Osteocyte (in vitro differentiated cells): Measurements from ENCODE around the gene MALRD1. TPM values are rescaled to one million over a fixed set of nuclear protein-coding genes. Genes with fewer than 3 reads are reported as not detected.

Source experiments
- DNase-seq: peaks from one replicate; pipeline ENCODE4 v3.0.0; 2021; ENCODE audit warnings: mixed read lengths; ENCODE audit not compliant: unreplicated experiment; ENCODE audit errors: extremely low spot score
- H3K27ac Mint-ChIP-seq: one replicate; pipeline ENCODE4 v1.8.0; 2021; ENCODE audit warnings: mild to moderate bottlenecking, mixed read lengths; ENCODE audit not compliant: unreplicated experiment
- H3K27me3 Mint-ChIP-seq: one replicate; pipeline ENCODE4 v1.8.0; 2021; ENCODE audit warnings: mixed read lengths; ENCODE audit not compliant: unreplicated experiment
- H3K36me3 Mint-ChIP-seq: one replicate; pipeline ENCODE4 v1.8.0; 2021; ENCODE audit warnings: mixed read lengths; ENCODE audit not compliant: unreplicated experiment
- H3K4me1 Mint-ChIP-seq: one replicate; pipeline ENCODE4 v1.8.0; 2021; ENCODE audit warnings: mixed read lengths; ENCODE audit not compliant: unreplicated experiment
- H3K4me3 Mint-ChIP-seq: one replicate; pipeline ENCODE4 v1.8.0; 2021; ENCODE audit warnings: mild to moderate bottlenecking, moderate library complexity, mixed read lengths; ENCODE audit not compliant: unreplicated experiment
- H3K9me3 Mint-ChIP-seq: one replicate; pipeline ENCODE4 v1.8.0; 2021; ENCODE audit warnings: mixed read lengths; ENCODE audit not compliant: unreplicated experiment
- total RNA-seq: library from RNA; stranded (reverse); gene quantifications from 2 replicates; pipeline ENCODE4 v1.2.1, GENCODE V29; 2021
- TF ChIP-seq, protein P1 (sequence below): fragments of 200-600 bp; sonication (generic); IDR thresholded peaks from 2 replicates; pipeline ENCODE4 v1.5.0; 2021; ENCODE audit warnings: antibody characterized with exemption, mild to moderate bottlenecking, moderate library complexity

Gene MALRD1
- total RNA-seq, 1 donor from 2014 or later, result 0.56 TPM

DNA sequence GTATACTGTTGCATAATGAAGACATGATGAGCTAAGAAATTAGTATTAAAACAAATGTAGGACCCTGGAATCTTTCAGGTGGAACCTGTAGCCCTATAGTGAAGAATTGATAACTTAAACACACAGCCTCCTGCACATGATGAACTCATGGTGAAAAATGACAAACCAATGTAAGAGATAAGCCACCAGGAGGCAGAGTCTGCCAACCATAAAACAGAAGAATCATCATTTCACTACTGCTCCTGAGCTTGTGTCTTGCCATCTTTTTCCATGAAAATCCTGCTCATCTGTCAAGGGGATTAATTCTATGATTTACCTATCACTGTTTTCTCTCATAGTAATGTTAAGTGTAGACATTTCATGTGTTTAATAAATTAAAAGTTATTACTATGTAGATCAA is 363.9 kb downstream of the MALRD1 start:
- Mint-ChIP-seq H3K27me3 (peaks cover 25% of the 10 kb centered on the region), H3K4me3 (no peak overlapping the region), H3K36me3 (no peaks in the 10 kb centered on the region), H3K27ac (no peak overlapping the region), H3K4me1 (no peaks in the 10 kb centered on the region), H3K9me3 (no peaks in the 10 kb centered on the region)
- DNase-seq, result no peak
- TF ChIP-seq, protein P1, sequence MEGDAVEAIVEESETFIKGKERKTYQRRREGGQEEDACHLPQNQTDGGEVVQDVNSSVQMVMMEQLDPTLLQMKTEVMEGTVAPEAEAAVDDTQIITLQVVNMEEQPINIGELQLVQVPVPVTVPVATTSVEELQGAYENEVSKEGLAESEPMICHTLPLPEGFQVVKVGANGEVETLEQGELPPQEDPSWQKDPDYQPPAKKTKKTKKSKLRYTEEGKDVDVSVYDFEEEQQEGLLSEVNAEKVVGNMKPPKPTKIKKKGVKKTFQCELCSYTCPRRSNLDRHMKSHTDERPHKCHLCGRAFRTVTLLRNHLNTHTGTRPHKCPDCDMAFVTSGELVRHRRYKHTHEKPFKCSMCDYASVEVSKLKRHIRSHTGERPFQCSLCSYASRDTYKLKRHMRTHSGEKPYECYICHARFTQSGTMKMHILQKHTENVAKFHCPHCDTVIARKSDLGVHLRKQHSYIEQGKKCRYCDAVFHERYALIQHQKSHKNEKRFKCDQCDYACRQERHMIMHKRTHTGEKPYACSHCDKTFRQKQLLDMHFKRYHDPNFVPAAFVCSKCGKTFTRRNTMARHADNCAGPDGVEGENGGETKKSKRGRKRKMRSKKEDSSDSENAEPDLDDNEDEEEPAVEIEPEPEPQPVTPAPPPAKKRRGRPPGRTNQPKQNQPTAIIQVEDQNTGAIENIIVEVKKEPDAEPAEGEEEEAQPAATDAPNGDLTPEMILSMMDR, result peak; percentile 64

GRCh38 chr10:19416164-19416563 is 367.6 kb downstream of the MALRD1 start:
- no peak overlapping the region for H3K27ac Mint-ChIP-seq
- DNase-seq, result no peak
- TF ChIP-seq, protein P1, result no peak

GRCh38 chr10:19417740-19418139 is 369.1 kb downstream of the MALRD1 start:
- Mint-ChIP-seq H3K27me3 (peaks cover 30% of the 10 kb centered on the region), H3K4me3 (no peak overlapping the region), H3K27ac (no peak overlapping the region), H3K4me1 (no peaks in the 10 kb centered on the region), H3K9me3 (no peaks in the 10 kb centered on the region), H3K36me3 (no peaks in the 10 kb centered on the region)
- DNase-seq, result no peak
- TF ChIP-seq, protein P1, result no peak

More at GRCh38 chr10:19416164-19416563, 367.6 kb downstream of the MALRD1 start:
- Mint-ChIP-seq H3K27me3 (peaks cover 28% of the 10 kb centered on the region), H3K4me3 (no peak overlapping the region), H3K9me3 (no peaks in the 10 kb centered on the region), H3K4me1 (no peaks in the 10 kb centered on the region), H3K36me3 (no peaks in the 10 kb centered on the region)

- H3K9me3 Mint-ChIP-seq, result no peaks in the 10 kb centered on the region
- no peak for DNase-seq
- H3K4me1 Mint-ChIP-seq, result no peaks in the 10 kb centered on the region
- no peaks in the 10 kb centered on the region for H3K36me3 Mint-ChIP-seq
- TF ChIP-seq, protein P1, result no peak
- no peak overlapping the region for H3K27ac Mint-ChIP-seq
- no peak overlapping the region for H3K4me3 Mint-ChIP-seq
- peaks cover 20% of the 10 kb centered on the region for H3K27me3 Mint-ChIP-seq
These were observed 373.1 kb downstream of the MALRD1 start for GRCh38 chr10:19421674-19422073.

DNA sequence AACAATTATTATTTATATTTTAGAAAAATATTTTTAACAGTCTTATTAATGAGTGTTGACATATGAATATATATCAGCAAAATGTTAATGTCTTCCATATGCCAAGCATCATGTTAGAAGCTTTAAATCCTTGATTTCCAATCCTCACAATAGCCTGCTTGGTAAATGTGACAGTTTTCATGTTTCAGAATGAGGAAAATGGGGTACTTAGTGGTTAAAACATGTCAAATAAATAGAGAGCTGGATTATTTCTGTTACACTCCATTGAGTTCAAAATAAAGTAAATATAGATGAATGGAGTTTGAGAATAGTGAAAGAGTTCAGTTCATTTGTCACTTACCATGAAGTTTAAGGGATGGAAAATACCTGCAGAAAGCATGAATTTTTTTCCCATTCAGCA is 377.4 kb downstream of the MALRD1 start:
- peaks cover 5% of the 10 kb centered on the region for H3K27me3 Mint-ChIP-seq
- no peaks in the 10 kb centered on the region for H3K9me3 Mint-ChIP-seq
- H3K4me3 Mint-ChIP-seq, result no peak overlapping the region
- no peak overlapping the region for H3K27ac Mint-ChIP-seq
- no peak for DNase-seq
- H3K36me3 Mint-ChIP-seq, result no peaks in the 10 kb centered on the region
- H3K4me1 Mint-ChIP-seq, result no peaks in the 10 kb centered on the region
- TF ChIP-seq, protein P1, result no peak
